HG03520 (cell line): ENCODE data around the gene UPF1.
"Not testable (repeated sequence)": the region's sequence is repeated elsewhere in the genome, so short reads cannot be mapped to it uniquely, and the experiment has no call there.

Source experiments
- ATAC-seq: cut with Tn5 transposase; IDR thresholded peaks from one replicate; pipeline ENCODE4 v1.9.1; 2021; ENCODE audit warnings: mild to moderate bottlenecking, moderate library complexity; ENCODE audit not compliant: unreplicated experiment

UPF1 gene

GRCh38 chr19:18798384-18799352 is 33.1 kb upstream of the UPF1 start:
- no peak for ATAC-seq

DNA sequence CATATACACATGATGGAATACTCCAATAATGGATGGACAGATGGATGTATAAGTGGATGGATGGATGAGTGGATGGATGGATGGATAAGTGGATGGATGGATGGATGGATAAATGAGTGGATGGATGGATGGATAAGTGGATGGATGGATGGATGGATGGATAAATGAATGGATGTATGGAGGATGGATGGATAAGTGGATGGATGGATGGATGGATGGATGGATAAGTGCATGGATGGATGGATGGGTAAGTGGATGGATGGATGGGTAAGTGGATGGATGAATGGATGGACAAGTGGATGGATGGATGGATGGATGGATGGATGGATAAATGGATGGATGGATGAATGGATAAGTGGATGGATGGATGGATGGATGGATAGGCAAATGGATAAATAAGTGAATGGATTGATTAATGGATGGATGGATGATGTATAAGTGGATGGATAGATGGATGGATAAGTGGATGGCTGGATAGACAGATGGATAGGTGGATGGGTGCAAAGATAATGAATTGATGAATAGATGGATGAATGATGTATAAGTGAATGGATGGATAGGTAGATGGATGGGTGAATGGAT is 32.3 kb upstream of the UPF1 start:
- ATAC-seq: no peak

DNA sequence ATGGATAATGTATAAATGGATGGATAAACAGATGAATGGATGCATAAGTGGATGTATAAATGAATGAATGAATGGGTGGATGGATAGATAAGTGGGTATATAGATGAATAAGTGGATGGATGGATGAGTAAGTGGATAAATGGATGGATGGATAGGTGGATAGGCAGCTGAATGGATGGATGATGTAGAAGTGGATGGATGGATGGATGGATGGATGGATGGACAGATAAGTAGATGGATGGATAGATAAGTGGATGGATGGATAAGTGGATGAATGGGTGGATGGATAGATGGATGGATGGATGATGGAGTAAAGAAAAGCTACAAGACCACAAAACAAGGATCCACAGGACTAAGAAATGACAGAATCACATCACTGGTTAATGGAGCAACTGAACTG is 31.7 kb upstream of the UPF1 start:
- ATAC-seq: no peak

GRCh38 chr19:18800636-18801035 is 31.1 kb upstream of the UPF1 start:
- no peak for ATAC-seq

DNA sequence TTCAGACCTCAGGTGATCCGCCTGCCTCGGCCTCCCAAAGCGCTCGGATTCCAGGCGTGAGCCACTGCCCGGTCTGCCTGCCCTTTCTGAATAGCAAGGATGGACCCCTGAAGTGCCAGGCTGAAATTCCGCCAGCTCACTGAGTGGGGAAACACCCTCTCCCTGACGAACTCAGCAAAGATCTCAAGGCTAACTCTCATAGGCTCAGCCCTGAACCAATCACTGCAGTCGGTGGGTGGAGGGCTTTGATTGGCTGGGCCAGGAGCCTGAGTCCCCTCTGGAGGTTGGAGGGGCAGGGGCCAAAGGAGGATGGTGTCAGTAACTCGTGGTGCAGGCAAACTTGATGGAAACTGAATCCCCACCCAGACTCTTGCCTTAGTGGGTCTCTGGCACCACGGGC is 29.4 kb upstream of the UPF1 start:
- ATAC-seq: no peak

GRCh38 chr19:18803550-18804138 is 28.1 kb upstream of the UPF1 start:
- no peak for ATAC-seq

GRCh38 chr19:18804139-18804601 is 27.6 kb upstream of the UPF1 start:
- ATAC-seq: no peak

GRCh38 chr19:18804643-18805042 is 27.1 kb upstream of the UPF1 start:
- no peak for ATAC-seq

DNA sequence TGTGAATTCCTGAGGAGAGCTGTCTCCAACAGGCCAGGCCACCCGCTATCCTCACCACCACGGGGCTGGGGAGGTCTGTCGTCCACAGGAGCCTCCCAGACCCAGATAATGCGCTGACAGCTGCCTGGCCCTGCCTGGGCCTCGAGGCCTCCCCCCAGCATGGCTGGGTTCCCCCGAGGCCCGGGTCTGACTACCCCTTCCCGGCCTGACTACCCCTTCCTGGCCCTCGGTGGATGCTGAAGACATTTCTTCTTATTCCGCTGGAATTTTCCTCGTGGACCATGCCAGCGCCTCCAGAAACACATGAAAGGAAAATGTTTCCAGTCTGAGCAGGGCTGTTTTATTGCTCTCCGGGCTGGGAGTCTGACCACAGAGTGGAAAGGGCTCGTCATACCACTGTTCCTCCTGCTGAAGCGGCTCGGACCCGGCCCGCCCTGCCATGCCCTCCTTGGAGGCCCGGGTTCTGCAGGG is 23.9 kb upstream of the UPF1 start:
- no peak for ATAC-seq

- no peak for ATAC-seq
Measured at GRCh38 chr19:18809149-18809868, 22.4 kb upstream of the UPF1 start.

DNA sequence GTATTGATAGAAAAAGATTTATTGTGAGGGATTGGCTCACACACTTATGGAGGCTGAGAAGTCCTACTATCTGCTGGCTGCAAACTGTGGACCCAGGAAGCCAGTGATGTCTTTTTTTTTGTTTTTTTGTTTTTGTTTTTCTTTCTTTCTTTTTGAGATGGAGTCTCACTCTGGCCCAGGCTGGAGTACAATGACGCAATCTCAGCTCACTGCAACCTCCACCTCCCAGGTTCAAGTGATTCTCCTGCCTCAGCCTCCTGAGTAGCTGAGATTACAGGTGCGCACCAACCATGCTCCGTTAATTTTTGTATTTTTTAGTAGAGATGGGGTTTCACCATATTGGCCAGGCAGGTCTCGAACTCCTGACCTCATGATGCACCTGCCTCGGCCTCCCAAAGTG is 20.1 kb upstream of the UPF1 start:
- ATAC-seq: not testable (repeated sequence)

GRCh38 chr19:18814063-18814462 is 17.7 kb upstream of the UPF1 start:
- no peak for ATAC-seq

- ATAC-seq: no peak
Measured at GRCh38 chr19:18815673-18816072, 16.1 kb upstream of the UPF1 start.

GRCh38 chr19:18816645-18817044 is 15.1 kb upstream of the UPF1 start:
- ATAC-seq: not testable (repeated sequence)

GRCh38 chr19:18817574-18817973 is 14.2 kb upstream of the UPF1 start:
- ATAC-seq: no peak

DNA sequence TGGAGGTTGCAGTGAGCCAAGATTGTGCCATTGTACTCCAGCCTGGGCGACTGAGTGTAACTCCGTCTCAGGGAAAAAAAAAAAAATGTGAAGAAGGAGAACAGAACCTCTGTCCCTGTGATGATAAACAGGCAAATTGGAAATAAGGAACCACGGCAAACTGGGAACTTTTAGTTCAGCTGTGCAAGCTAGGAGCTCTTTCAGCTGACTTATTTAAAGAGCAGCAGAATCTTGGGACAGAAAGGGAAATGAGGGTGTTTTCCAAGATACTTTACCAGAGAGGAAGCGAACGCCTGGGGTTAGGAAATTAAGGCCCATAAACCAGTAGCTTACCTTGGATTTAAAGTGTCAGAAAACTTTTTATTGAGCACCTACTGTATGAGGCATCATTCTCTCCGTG is 3.0 kb upstream of the UPF1 start:
- ATAC-seq: no peak

- ATAC-seq: no peak
Measured at GRCh38 chr19:18830488-18830887, 1.3 kb upstream of the UPF1 start.

DNA sequence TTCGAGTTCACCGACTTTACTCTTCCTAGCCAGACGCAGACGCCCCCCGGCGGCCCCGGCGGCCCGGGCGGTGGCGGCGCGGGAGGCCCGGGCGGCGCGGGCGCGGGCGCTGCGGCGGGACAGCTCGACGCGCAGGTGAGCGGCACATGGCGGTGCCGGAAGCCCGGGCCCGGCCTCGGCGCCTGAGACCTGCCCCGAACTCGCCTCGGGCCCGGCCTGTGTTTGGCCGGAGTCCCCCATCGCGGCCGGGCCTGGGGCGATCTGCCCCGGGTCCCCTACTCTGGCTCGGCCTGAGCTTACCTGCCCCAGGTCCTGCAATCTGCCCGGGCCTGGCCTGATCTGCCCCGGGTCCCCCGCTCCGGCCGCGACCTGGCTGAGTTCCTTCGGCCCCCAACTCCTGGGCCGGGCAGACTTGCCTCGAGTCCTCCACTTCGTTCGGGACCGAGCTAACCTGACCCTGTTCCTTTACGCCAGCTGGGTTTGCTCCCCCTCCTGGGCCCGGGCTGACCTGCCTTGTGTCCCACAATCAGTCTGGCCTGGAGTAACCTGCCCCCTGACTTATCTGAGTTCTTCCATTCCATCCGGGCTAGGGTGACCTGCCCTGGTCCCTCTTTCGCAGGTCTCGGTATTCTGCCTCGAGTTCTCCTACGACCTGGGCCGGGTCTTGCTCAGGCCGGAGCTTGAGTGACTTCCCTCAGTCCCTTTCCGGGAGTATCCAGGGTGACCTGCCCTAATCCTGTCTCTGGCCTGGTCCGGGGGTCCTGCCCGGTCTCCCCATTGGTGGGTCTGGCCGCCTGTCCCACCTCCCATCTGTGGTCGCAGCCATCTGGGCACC is 764 bp downstream of the UPF1 start:
- ATAC-seq: peak; percentile 22

DNA sequence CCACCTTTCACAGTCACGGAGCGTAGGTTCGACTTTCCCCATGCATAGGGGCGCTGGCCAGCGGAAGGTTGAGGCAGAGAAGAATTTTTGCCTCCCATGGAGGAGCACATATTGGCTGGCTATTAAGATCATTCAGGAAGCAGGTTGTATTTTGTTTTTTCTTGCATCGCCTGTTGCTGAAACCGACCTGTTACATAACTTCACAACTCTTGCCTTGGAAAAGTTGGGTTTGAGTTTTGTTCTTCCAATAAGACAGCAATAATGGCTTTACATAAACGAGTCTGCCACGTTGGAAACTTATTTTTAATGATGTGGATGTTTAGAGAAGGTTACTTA is 1.4 kb downstream of the UPF1 start:
- ATAC-seq: no peak
